Coronary artery (tissue), 2 donors: ENCODE results near the gene CPED1.

Experiments
- DNase-seq: peaks from one replicate; pipeline ENCODE4 v3.0.0-alpha.2; 2017; ENCODE audit warnings: low spot score
- H3K27ac ChIP-seq, 2 donors: fragments of 200-600 bp; sonication (generic); one replicate each; pipeline ENCODE4 v1.5.1; 2016 to 2019
- H3K4me3 ChIP-seq: fragments of 200-600 bp; sonication (generic); 2 replicates; pipeline ENCODE4 v1.5.1; 2016; ENCODE audit warnings: mild to moderate bottlenecking, moderate library complexity
- TF ChIP-seq, protein P1 (sequence below): fragments of 200-600 bp; sonication (generic); IDR thresholded peaks from one replicate; pipeline ENCODE4 v1.5.1; 2019; ENCODE audit warnings: antibody characterized with exemption

The CPED1 gene

DNA sequence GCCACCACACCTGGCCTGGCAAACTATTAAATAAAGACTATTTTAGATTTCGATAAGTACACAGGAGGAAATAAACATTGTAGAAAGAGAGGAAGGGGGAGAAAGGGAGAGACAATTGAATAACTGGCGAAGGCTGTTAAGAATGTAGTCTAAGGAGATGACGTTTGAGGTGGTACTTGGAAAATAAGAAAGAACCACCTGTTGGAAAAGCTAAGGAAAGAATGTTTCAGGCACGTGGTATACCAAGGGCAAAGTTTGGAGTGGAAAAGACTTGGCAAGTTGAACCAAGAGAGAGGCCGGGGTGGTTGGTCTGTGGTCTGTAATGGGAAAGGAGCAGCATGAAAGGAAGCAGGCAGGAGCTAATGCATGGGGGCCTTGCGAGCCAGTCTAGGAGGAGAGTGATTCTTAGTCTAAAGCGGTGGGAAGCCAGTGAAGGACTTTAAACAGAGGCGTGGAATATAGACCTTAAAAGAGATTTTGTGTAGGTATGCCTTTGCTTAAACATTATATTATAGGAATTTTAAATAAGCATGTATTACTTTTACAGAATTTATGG lies 28.5 kb upstream of the CPED1 start:
- TF ChIP-seq, protein P1, sequence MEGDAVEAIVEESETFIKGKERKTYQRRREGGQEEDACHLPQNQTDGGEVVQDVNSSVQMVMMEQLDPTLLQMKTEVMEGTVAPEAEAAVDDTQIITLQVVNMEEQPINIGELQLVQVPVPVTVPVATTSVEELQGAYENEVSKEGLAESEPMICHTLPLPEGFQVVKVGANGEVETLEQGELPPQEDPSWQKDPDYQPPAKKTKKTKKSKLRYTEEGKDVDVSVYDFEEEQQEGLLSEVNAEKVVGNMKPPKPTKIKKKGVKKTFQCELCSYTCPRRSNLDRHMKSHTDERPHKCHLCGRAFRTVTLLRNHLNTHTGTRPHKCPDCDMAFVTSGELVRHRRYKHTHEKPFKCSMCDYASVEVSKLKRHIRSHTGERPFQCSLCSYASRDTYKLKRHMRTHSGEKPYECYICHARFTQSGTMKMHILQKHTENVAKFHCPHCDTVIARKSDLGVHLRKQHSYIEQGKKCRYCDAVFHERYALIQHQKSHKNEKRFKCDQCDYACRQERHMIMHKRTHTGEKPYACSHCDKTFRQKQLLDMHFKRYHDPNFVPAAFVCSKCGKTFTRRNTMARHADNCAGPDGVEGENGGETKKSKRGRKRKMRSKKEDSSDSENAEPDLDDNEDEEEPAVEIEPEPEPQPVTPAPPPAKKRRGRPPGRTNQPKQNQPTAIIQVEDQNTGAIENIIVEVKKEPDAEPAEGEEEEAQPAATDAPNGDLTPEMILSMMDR: no peak
- H3K4me3 ChIP-seq: no peak overlapping the region
- no peak overlapping the region for H3K27ac ChIP-seq
- DNase-seq: no peak

DNA sequence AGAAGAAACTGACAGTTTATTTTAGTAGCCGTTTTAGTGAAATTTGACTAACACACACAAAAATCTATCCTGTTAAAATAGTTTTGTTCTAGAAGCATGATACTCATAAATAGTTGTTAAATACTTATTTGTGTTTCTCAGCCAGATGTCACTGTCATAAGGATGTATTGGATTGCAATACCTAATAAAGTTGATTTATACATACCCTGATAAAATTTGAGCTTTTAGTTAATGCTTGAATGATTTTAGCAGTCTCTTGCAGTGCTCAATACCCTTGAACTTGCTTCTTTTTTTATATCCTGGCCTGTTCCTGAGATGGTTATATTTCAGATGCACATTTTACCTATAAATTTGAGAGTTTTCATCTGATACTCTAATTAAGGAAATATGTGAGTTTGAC lies 27.8 kb upstream of the CPED1 start:
- no peak overlapping the region for H3K4me3 ChIP-seq
- no peak for DNase-seq
- TF ChIP-seq, protein P1: no peak
- no peak overlapping the region for H3K27ac ChIP-seq

DNA sequence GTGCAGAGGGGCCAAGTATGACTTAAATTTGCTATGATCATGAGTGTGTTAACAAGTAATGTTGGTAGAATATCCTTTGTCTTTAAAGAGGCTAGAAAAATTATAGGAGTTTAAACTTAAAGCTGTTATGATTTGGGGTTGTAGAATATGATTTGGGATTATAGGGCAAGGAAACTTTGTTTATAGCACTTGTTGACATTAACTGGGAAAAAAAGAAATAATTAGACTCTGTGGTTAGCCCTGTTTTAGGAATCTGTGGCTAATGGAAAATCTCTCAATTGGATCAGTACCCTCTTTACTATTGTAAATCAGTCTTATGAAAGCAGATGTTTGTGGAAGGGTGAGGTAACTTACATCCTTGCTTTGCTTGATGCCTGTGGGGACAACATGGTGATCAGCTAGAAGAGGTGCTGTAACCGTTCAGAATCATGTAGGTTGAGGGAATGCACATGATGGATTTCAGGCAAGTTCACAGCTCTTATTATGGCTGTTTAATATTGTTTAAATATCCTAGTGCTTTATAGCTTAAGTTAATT lies 26.8 kb upstream of the CPED1 start:
- H3K4me3 ChIP-seq: no peak overlapping the region
- no peak overlapping the region for H3K27ac ChIP-seq
- TF ChIP-seq, protein P1: no peak
- no peak for DNase-seq

DNA sequence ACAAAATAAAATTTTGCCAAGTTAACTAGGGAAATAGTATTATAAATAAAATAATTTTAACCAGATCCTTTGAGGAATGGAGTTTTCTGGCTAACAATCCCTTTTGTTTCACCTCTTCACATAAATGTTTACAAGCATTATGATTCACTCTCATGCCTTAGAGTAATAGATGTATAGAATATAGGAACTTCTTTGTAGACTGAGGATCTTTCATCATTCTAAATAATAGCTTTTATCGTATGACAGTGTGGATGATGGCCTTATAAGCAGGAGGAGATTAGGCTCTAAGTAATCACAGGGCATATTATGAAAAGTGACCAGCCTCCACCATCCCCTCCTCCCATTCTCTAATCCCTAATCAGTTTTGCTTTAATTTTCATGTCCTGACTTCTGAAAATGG lies 24.4 kb upstream of the CPED1 start:
- no peak overlapping the region for H3K27ac ChIP-seq
- TF ChIP-seq, protein P1: no peak
- no peak for DNase-seq
- no peak overlapping the region for H3K4me3 ChIP-seq

DNA sequence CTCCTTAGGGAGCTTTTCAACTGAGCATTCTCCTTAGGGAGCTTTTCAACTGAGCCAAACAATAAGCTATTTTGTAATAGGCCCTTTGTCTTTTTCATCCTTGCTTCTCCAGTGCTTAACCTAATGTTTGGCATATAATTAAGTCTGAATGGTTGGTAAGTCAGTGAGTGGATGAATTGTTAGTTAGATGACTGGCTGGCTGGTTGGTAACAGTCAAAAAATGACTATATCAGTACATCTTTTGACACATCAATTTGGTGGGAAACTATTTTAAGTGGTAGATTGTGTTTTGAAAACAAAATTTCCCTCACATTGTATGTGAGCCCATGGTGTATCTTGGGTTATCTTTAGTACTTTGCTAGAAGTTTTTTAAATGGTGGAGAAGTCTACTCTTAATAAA lies 21.6 kb upstream of the CPED1 start:
- H3K27ac ChIP-seq: no peak overlapping the region
- no peak for DNase-seq
- TF ChIP-seq, protein P1: no peak

DNA sequence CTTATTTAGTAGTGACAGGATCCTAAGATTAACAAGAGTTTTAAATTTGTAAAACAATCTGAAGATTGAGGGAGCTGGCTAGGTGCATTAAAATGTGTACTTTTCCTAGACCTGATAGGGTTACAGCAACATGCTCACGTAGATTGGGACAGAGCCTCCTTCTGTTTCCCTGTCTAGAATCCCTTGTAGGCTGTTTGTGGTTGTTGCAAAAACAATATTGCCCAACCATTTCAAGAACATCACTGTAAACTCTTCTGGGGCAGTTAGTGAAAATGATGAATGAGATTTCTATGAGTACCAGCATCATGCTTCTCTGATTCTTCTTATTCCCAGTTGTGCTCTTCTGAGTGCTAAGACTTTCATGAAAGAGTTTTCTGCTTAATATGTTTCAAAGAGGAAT lies 14.7 kb upstream of the CPED1 start:
- H3K4me3 ChIP-seq: no peak overlapping the region
- TF ChIP-seq, protein P1: no peak
- no peak for DNase-seq
- H3K27ac ChIP-seq: no peak overlapping the region

More for the DNA sequence above, 21.6 kb upstream of the CPED1 start:
- no peak overlapping the region for H3K4me3 ChIP-seq

DNA sequence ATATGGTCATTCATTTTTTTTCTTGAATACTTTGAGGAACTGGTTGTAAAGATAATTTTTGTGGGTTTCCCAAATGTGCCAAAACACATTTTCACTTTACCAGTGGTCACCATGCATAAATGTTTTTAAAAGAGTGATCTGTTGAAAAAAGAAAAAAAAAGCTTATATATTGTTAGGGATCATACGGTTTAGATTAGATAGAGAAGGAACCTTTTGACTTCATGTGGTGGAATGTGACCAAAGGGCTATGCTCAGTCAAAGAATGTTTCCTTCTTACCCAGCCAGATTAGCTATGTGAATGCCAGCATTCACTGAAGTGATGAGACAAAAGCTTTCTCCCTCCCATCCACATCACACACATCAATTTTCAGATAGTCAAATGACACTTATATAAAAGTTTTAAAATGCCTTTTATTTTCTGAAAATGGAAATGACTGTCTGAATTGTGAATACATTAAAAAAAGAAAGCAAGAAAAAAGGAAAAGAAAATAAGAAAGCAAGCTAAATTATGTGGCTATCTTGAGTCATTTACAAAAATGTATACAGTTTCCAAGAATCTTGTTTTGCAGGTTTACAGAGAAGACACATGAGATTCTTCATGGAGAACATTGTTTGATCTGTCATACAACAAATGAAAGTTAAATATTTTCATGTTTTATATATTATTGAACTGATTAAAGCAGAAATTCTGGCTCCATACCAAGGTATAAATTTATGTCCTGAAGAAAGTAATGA lies 8.6 kb upstream of the CPED1 start:
- TF ChIP-seq, protein P1: no peak
- Histone ChIP-seq H3K4me3 (no peak overlapping the region), H3K27ac (no peak overlapping the region)
- DNase-seq: no peak
